DND-41 (cell line): ENCODE data around the gene NAA10.

Experiments
- ATAC-seq: fragments of 200-7000 bp; cut with Tn5 transposase; 3 replicates; pipeline ENCODE4 v1.9.1; 2021; ENCODE audit warnings: low read depth; ENCODE audit not compliant: insufficient read depth
- DNase-seq: peaks from one replicate; pipeline ENCODE4 v3.0.0-alpha.2; 2020
- H2AFZ ChIP-seq: 2 replicates; pipeline ENCODE4 v1.6.0; 2012; ENCODE audit warnings: low read depth, low read length
- H3K27ac ChIP-seq: 2 replicates; pipeline ENCODE4 v1.5.1; 2012; ENCODE audit warnings: low read length, inconsistent platforms
- H3K27me3 ChIP-seq: fragments of 200-600 bp; sonication (generic); 2 replicates; pipeline ENCODE4 v1.6.0; 2012; ENCODE audit warnings: low read length, mild to moderate bottlenecking, inconsistent platforms; ENCODE audit not compliant: insufficient read depth, poor library complexity
- H3K36me3 ChIP-seq: 2 replicates; pipeline ENCODE4 v1.5.1; 2012; ENCODE audit warnings: low read length, inconsistent platforms; ENCODE audit not compliant: insufficient read depth
- H3K4me1 ChIP-seq: 2 replicates; pipeline ENCODE4 v1.5.1; 2012; ENCODE audit warnings: mild to moderate bottlenecking, low read length; ENCODE audit not compliant: insufficient read depth
- H3K4me2 ChIP-seq: 2 replicates; pipeline ENCODE4 v1.6.0; 2012; ENCODE audit warnings: mild to moderate bottlenecking, moderate library complexity, low read length, inconsistent platforms; ENCODE audit not compliant: insufficient read depth
- H3K4me3 ChIP-seq, 2 experiments: fragments of 200-600 bp in 1 of 2; shearing (Covaris generic) in 1 of 2; 2 replicates each; pipeline ENCODE4 v1.5.1; 2012 to 2016; ENCODE audit warnings: inconsistent platforms in 2 of 2, low read length in 2 of 2, mild to moderate bottlenecking in 2 of 2, low read depth in 1 of 2, moderate library complexity in 1 of 2
- H3K79me2 ChIP-seq: 2 replicates; pipeline ENCODE4 v1.6.0; 2012; ENCODE audit warnings: low read length, inconsistent platforms; ENCODE audit not compliant: insufficient read depth
- H3K9ac ChIP-seq: 2 replicates; pipeline ENCODE4 v1.6.0; 2012; ENCODE audit warnings: low read depth, mild to moderate bottlenecking, inconsistent platforms, low read length, moderate library complexity
- H3K9me3 ChIP-seq: 2 replicates; pipeline ENCODE4 v1.5.1; 2012; ENCODE audit warnings: low read length, moderate library complexity, mild to moderate bottlenecking, inconsistent platforms; ENCODE audit not compliant: insufficient read depth, severe bottlenecking
- H4K20me1 ChIP-seq: 2 replicates; pipeline ENCODE4 v1.6.0; 2012; ENCODE audit warnings: low read length; ENCODE audit not compliant: insufficient read depth
- CTCF ChIP-seq: IDR thresholded peaks from 2 replicates; pipeline ENCODE4 v1.5.1; 2012; ENCODE audit warnings: borderline replicate concordance, low read length, moderate library complexity, mild to moderate bottlenecking; ENCODE audit not compliant: poor library complexity, severe bottlenecking; ENCODE audit errors: extremely low read depth
- EZH2 ChIP-seq: IDR thresholded peaks from 3 replicates; pipeline ENCODE4 v1.6.1; 2012; ENCODE audit warnings: borderline replicate concordance, low read depth, mild to moderate bottlenecking, moderate library complexity, low read length, inconsistent platforms; ENCODE audit not compliant: severe bottlenecking

Gene NAA10

GRCh38 chrX:153921511-153922446 is 13.1 kb downstream of the NAA10 start:
- peak; percentile 62 for DNase-seq
- peaks cover 70% of the 10 kb centered on the region for H3K79me2 ChIP-seq
- no peak overlapping the region for H2AFZ ChIP-seq
- H3K36me3 ChIP-seq, result peaks cover 77% of the 10 kb centered on the region
- TF ChIP-seq CTCF (no peak), EZH2 (no peak)
- peak overlapping the region; percentile 12; the same call in 1 of the 2 replicates for H3K4me2 ChIP-seq
- H4K20me1 ChIP-seq, result peaks cover 34% of the 10 kb centered on the region
- H3K4me3 ChIP-seq, result 0 out of 4 replicates have a peak overlapping the region, but pooled peaks of 1 of the 2 experiments have one; percentile 64
- H3K4me1 ChIP-seq, result peaks cover 41% of the 10 kb centered on the region
- peak; percentile 7; the same call in 1 of the 3 replicates for ATAC-seq
- no peaks in the 10 kb centered on the region for H3K27me3 ChIP-seq
- no peak overlapping the region; the same call in 1 of the 2 replicates for H3K9ac ChIP-seq
- H3K27ac ChIP-seq, result peak overlapping the region; percentile 56; the same call in 1 of the 2 replicates
- no peaks in the 10 kb centered on the region for H3K9me3 ChIP-seq

DNA sequence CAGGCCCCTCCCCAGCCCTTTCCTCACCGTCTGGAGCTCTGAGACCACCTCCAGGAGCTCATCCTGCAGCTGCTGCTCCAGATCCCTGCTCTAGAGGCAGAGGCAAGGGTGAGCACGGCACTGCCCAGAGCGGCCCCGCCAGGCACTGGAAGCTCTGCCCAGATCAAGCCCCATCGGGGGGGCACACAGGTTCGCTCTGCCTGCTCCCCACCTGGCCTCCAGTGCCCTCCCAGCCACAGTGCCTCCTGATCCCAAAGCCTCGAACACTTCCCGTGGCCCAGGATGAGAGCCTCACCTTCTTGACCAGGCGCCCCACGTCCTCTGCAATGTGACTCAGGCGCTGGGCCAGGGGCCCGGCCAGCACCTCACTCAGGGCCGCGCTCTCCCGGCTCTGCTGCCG is 13.8 kb downstream of the NAA10 start:
- ATAC-seq (no peak), DNase-seq (no peak)
- Histone ChIP-seq H3K79me2 (peaks cover 65% of the 10 kb centered on the region), H3K27me3 (no peaks in the 10 kb centered on the region), H2AFZ (no peak overlapping the region), H3K36me3 (peaks cover 81% of the 10 kb centered on the region), H3K4me1 (peaks cover 37% of the 10 kb centered on the region), H3K4me3 (no peak overlapping the region), H3K4me2 (no peak overlapping the region), H3K27ac (no peak overlapping the region), H3K9ac (no peak overlapping the region), H4K20me1 (peaks cover 36% of the 10 kb centered on the region), H3K9me3 (no peaks in the 10 kb centered on the region)
- TF ChIP-seq CTCF, result no peak
- TF ChIP-seq EZH2, result no peak

GRCh38 chrX:153920546-153920945 is 14.3 kb downstream of the NAA10 start:
- no peaks in the 10 kb centered on the region for H3K9me3 ChIP-seq
- no peak for TF ChIP-seq EZH2
- TF ChIP-seq CTCF, result no peak
- peaks cover 60% of the 10 kb centered on the region for H3K79me2 ChIP-seq
- peaks cover 40% of the 10 kb centered on the region for H4K20me1 ChIP-seq
- H3K27ac ChIP-seq, result no peak overlapping the region; the same call in 1 of the 2 replicates
- H3K4me2 ChIP-seq, result no peak overlapping the region
- H3K4me3 ChIP-seq, result no peak overlapping the region
- peaks cover 37% of the 10 kb centered on the region for H3K4me1 ChIP-seq
- no peak overlapping the region for H2AFZ ChIP-seq
- peaks cover 86% of the 10 kb centered on the region for H3K36me3 ChIP-seq
- no peak overlapping the region for H3K9ac ChIP-seq
- ATAC-seq (no peak), DNase-seq (no peak)
- no peaks in the 10 kb centered on the region for H3K27me3 ChIP-seq
